ENCODE measurements around the gene SPHK2.

- TF ChIP-seq EZH2 (IDR thresholded peaks at IDR 0.05; ENCODE audit: insufficient read depth, poor library complexity, severe bottlenecking) = no peak
- no peak for TF ChIP-seq EZH2phosphoT487 (IDR thresholded peaks at IDR 0.05; ENCODE audit: insufficient read depth, low read depth)
Observed at GRCh38 chr19:48661711-48662090, 42.4 kb downstream of the SPHK2 start.

Data from GM23248 (cell line).